Ramos (cell line): ENCODE data around the gene NDFIP1.

ENCODE experiments used
- in situ Hi-C: fragments of 300-500 bp; cut with MboI; formaldehyde crosslinking; loops from one replicate; pipeline ENCODE4 v1.14.3; 2022; ENCODE audit warnings: low sequenced_read_pairs; ENCODE audit not compliant: unreplicated experiment

NDFIP1 gene, protein sequence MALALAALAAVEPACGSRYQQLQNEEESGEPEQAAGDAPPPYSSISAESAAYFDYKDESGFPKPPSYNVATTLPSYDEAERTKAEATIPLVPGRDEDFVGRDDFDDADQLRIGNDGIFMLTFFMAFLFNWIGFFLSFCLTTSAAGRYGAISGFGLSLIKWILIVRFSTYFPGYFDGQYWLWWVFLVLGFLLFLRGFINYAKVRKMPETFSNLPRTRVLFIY

DNA sequence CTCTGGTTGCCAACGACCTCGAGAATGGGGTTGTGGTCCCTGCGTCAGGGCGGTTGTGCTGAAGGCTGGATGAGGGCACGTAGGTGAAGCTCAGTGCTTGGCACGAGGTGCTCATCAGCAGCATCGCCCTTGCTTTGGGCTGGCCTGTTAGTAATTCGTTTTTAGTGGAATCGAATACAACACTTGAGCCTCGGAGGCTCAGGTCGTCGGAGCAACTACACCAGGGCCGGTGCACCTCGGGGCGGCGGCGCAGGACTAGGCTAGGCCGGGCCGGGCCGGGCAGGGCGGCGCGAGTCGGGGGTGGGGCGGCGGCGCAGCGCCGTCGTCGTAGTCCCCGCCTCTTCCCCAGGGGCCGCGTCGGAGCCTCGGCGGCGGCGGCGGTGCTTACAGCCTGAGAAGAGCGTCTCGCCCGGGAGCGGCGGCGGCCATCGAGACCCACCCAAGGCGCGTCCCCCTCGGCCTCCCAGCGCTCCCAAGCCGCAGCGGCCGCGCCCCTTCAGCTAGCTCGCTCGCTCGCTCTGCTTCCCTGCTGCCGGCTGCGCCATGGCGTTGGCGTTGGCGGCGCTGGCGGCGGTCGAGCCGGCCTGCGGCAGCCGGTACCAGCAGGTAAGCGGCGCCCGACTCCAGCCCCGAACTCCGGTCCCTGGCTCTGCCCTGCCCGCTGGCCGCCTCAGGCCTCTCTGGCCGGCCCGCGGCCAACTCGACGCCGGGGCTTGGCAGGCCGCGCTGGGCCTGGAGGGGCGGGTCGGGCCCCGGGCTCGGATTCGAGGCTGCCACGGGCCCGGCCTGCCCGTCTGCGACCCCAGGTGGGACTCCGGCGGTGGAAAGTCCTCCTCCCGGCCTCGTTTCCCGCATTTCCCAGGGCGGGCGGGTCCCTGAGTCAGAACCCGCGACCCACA, at the start of gene NDFIP1:
Gene NDFIP1, plus strand, starts transcription at position 348 of the 899 bp plus-strand sequence. Its CDS starts 196 bp downstream, at position 544.
- in situ Hi-C loops, result no loop called here

GRCh38 chr5:142059304-142059940, 49.2 kb upstream of the NDFIP1 start:
- in situ Hi-C loops, result no loop called here

DNA sequence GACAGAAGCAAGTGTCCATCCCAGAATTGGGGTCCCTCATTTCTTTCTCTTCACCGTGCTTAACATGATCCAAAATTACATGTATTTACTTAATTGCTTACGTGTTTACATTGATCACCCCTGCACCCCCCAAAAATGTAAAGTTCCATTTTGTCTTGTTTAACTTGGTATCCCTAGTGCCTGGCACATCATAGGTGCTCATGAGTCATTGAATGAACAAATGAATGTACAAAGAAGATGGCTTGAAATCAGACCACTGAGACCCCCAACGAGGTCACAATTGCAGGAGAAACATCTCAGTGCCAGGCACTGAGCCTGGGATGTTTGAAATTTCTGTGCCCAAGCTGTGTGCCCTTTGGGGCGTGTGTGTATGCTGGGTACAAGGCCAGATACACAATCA, 45.2 kb upstream of the NDFIP1 start:
- in situ Hi-C loops, result no loop called here

DNA sequence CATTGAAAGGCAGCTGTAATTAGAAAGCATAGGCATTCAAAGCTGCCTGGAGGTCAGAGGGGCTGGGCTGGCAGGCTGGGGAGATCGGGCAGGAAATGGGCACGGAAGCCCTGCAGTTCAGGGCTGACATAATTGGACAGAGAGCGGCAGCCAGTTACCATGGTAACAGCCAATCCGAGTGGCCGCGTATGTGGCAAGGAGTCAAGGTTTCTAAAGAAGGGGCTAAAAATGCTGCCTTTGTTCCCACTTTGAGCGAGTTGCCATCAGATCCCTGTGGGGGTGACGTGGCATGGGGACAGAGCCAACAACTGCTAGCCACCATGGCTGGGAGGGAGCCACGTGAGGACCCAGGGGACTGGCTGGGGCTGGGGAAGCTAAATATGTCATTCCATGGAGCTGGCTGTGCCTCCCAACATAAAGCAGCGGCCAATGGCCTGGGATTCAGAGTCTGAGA, 44.7 kb upstream of the NDFIP1 start:
- in situ Hi-C loops, result no loop called here

GRCh38 chr5:142065273-142065672, 43.3 kb upstream of the NDFIP1 start:
- in situ Hi-C loops, result no loop called here

DNA sequence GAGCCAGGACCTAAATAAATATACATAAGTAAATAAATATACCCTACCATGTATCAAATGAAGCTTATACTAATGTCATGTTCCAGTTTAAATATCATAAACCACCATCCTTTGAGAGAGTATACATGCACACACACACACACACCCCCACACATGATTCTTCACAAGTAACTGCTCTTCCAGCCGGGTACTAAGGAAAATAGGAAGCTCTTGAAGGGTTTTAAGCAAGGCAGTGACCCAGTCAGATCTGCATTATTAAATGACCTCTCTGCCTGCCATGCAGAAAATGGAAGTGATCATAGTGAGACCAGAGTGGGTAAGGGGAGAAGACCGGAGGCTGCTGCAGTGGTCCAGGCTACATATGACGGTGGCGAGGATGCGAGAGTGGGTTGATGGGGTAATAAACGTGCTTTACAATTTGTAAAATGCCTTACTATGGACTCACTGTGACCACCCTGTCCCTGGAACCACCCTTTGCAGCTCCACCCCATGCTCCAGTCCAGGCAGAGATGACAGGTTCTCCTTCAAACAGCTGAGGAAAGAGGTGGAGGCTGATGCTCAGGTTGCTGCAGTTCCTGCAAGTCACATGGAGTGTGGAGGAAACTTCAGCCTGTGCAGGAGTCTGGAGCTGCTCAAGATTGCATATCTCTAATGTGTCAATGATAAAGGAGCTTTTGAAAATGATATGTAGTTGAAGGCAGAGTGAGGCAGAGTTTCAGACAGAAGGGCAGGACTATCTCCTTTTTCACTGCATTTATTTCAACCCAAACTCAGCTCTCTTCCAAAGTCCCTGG, 38.8 kb upstream of the NDFIP1 start:
- in situ Hi-C loops, result no loop called here

DNA sequence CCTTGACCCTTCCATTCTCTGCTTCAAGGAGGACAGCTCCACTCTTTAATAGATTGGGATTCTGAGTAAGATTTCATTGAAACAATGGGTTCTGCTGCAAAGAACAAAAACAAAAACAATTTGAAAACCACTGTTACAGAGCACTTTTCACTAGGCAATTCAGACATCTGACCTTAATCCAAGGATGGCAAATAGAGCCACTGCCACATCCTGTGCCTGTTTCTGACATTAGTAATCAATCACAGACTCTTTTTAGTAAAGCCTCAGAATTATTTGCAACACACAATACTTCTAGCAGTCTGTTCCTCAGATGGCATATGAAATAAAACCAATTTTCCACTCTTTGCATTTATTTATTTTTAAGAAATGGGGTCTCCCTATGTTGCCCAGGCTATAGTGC, 37.8 kb upstream of the NDFIP1 start:
- in situ Hi-C loops, result no loop called here

GRCh38 chr5:142072488-142072887, 36.1 kb upstream of the NDFIP1 start:
- in situ Hi-C loops, result no loop called here

- in situ Hi-C loops, result no loop called here
Measured at GRCh38 chr5:142073362-142073988, 35.1 kb upstream of the NDFIP1 start.

DNA sequence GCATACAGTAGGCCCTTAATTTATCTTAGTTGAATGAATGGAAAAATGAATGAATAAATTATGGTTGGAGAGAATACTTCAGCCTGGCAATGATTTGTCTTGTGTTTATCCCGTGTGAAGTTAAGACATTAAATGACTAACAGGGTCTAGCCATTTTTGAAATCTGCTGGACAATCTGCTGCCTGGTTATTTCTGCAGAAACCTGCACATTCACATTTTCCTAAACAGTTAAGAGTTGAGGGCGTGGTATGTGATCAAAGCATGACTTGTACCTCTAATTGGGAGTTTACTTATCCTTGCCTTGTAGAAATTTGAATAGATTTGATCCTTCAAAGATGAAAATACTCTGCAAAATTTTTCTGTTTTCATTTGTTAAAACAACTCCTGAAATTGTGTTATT, 34.6 kb upstream of the NDFIP1 start:
- in situ Hi-C loops, result no loop called here

GRCh38 chr5:142078221-142078620, 30.4 kb upstream of the NDFIP1 start:
- in situ Hi-C loops, result no loop called here

DNA sequence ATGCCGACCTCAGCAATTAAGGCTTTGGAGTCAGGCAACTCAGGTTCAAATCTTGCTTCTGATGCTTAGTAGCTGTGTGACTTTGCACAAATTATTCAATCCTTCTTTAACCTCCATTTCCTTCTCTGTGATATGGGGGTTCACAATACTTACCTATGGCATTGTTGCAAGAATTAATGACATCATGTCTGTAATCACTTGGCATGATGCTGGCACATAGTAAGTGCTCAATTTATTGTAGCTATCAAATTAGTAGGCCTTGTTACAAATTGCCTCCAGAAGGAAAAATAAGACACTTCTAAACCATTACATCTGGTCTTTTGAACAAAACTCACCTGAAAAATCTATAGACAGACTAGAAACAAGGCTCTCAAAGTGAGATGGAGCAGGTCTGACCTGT, 29.9 kb upstream of the NDFIP1 start:
- in situ Hi-C loops, result no loop called here

GRCh38 chr5:142079306-142079721, 29.3 kb upstream of the NDFIP1 start:
- in situ Hi-C loops, result no loop called here

DNA sequence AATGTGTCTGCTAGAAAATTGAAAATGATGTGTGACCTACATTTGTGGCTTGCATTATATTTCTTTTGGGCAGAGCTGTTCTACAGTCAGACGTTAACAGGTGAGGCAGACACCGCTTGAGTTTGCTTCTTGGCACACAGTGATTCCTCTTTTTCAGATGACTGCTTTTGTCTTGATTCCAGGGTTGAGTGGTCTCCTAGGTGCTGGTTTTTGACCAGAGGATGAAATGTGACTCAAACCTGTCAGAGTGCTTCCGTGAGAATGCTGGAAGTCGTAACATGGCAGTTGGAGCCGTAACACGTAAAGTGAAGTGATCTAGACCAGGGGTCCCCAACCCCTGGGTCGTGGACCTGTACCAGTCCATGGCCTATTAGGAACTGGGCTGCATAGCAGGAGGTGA, 28.3 kb upstream of the NDFIP1 start:
- in situ Hi-C loops, result no loop called here

DNA sequence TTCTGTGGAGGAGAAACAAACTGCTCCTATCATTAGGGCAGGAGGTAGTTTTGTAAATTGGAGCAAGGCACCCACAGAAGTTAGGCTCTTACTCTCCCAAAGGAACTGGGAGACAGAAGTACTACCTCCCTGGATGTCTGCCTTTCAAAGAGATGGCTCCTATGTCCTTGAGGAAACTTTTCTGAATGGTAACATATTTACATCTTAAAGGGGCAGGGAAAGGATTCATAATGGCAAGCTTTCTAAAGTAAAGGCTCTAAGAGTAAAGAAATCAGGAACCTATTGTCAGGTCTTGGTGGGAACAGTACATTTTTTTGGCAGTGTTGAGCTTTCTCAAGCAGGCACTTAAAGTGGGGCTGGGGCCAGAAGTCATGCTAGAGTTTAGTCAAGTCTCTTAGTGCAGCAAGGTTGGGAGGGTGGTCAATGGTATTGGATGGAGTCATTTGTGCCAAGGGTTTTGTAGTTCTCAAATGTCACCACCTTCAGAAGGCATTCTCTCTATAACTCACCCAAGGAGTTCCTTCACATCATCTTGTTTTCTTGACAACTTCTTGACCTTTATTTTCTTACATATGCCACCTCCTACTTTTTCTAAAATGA, 26.3 kb upstream of the NDFIP1 start:
- in situ Hi-C loops, result no loop called here

DNA sequence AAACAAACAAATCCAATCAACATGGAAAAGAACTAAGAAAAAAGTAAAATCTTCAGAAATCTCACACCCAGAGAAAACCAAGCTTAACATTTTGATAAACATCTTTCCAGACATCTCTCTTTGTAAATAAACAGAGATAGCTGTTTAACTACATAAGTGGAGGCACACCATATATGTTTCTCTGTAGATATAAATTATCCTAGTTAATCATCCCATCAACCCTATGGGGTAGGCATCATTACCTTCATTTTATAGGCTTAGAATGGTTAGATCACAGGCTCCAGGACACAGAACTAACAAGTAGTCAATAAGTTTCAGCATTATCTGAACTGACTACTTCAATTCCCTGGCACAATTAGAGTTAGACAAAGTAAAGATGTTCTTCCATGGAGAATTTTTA, 22.4 kb upstream of the NDFIP1 start:
- in situ Hi-C loops, result no loop called here

DNA sequence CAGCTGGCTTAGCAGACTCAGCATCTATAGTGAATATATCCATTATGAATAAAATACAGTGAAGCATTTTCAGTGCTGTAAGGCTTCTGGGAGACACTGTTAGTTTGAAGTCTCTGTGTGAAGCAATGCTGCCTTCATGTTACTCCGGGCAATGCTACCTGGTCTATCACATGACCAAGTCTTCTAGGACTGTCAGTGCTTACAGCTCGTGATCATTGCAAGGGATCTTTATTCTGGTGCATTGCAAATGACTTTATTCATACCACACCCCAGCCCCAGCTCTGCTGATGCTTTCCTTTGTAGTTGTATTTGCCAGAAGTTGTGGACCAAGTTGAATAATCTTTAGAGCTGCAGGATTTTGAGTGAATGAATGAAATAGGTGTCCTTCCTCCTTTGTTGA, 21.9 kb upstream of the NDFIP1 start:
- in situ Hi-C loops, result no loop called here

DNA sequence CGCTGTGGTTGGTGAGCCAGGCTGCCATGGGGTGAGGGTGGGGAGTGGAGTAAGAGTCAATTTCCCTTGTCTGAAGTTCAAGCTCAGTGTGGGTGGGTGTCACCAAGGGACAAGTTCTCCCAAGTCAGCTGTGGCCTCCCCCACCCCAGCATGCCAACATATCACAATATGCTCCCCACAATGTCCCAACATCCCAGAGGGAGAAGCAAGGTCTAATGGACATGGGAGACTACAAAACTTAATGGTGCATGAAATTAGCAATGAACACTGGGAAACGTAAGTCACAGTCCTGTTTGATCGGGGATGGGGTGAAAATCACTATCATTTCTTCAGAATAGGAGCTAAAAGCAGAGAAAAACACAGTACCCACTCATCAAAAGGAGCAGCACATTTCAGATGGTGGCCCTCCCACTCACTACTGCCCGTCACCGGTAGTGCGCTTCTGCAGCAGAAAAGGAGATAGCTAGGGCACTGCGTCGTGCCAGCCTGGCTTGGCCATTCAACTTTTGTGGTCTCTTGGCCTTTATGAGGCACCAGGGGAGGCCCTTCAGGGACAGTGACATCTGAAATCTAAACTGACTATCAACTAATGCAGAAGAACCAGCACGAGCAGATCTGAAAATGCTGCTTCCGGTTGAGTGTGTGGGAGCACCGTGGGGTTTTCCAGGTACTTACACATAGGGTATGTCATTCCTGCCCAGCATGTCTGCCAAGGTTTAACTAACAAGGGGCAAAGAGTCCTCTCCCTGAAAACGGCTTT, 20.5 kb upstream of the NDFIP1 start:
- in situ Hi-C loops, result no loop called here
